Measurements from ENCODE around the gene C4orf17.

GRCh38 chr4:99507349-99507748 lies 3.5 kb upstream of the C4orf17 start:
- TF ChIP-seq CTCF (IDR thresholded peaks at IDR 0.05) = no peak
- no peak for TF ChIP-seq EP300 (IDR thresholded peaks at IDR 0.05)
- no peak for TF ChIP-seq POLR2A (IDR thresholded peaks at IDR 0.05)
